Hematopoietic multipotent progenitor cell treated with erythropoietin and hydrocortisone succinate and interleukin-3 and kit ligand, for 15 days (in vitro differentiated cells): ENCODE data around the gene GAREM2.

Experiments used
- DNase-seq: peaks from one replicate; pipeline ENCODE4 v3.0.0-alpha.2; 2015; ENCODE audit warnings: low spot score

Gene GAREM2

DNA sequence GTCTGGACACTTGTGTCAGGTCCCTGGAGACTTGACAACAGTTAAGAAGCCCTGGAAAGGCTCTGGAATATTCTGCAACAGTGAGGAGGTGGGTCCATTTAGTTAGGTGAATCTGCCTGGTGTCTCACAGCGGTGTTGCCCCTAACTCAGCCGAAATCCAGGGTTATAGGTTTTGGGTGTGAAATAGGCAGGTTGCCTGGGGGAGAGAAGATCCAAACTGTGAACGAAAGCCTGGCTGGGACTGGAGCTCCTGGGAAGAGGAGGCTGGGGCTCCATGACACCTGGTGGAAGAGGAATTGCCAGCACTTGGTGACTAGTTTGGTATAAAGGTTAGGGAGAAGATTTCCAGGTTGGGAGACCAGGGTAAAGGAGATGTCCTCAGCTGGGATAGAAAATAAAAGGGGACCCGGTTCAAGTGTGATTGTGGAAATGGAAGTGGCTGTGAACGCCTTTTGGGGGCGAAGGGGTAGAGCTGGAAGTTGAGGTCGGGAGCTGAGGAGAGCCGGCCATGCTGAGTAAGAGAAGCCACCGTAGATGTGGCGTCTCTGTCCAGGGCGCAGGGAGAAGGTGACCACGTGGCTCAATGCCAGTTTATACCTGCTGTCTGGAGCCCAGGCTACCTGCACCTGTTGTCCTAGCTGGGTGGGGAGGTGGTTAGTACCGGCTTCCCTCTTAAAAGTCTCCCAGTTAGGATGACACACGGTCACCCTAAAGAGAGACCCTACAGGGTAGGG lies 3.0 kb upstream of the GAREM2 start:
- no peak for DNase-seq

DNA sequence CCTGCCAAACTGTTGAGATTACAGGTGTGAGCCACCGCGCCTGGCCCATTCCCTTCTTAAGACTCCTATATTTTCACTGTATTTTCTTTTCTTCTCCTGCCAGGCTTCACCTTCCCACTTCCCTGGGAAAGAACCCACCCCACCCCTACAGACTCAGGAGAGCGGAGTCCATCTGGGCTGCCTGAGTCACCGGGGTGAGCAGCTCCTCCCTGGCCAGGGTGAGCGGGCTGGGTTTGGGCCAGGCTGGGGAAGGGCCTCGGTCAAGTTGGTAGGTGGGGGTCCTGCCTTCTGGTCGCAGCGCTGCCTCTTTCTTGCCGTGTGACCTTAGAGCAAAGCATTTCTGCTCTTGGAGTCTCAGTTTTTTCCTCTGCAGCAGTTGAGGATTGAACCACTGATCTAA lies 2.1 kb upstream of the GAREM2 start:
- no peak for DNase-seq

DNA sequence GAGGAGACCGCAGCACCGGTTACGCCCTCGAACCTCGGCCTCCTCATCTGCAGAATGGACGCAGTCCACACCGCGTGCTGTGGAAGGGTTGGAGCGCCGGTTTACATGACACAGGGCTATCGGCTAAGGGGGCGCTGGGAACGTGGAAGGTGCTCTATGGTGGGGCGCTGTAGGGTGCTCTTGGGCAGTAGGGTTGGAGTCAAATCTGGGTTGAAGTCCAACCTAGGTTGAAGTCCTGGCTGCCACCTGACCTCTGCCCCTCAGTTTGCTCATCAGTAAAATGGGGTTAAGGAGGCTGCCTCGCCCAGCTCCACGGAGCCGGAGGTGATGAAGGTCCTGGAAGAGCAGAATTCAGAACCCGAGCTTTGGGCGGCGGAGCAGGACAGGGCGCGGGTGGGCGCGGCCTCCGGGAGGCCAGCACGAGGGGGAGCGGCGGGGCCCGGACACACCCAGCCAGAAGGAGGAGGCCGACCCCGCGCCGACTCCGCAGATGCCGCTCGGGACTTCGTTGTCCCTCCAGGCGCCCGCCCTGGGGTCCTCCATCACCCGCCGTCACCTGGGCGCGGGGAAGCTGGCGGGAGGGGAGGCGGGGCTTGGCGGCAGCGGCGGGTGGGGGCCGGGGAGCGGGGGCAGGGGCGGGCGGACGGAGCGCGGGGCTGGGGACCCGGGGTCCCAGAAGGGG lies 558 bp upstream of the GAREM2 start:
- no peak for DNase-seq

GRCh38 chr2:26173776-26174482 lies 1.0 kb downstream of the GAREM2 start:
- no peak for DNase-seq

DNA sequence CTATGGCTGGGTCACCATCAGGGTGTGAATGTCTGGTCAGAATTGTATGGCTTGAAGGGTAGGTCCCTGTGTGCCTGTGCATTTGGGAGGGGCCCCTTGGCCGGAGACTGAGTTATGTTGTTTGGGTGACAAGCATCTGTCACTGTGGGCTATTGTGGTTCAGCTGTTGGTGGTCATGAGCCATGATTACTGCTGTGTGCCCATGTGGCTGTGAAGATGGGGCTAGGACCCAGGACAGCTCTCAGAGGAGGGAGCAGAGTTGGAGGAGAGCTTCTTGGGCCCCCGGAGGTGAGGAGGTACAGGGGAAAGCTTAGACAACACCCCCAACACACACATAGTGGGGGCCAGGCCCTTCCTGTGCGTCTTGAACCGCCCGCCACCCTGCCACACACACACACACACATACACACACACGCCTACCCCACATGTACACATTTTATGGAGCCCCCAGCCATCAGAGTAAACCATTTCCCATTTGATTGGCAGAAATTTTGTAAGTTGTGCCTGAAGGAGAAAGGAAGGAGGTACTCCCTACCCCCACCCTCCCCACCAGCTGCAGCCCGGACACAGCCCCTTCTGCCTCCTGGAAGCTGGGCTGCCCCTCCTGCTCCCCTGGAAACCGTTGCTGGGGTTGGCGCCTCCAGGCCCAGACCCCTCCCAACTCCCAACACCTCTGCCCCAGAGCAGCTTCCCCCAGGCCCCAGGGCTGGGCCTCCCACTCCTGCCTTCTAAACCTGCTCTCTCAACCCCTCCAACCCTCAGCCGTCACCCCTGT lies 2.0 kb downstream of the GAREM2 start:
- no peak for DNase-seq

DNA sequence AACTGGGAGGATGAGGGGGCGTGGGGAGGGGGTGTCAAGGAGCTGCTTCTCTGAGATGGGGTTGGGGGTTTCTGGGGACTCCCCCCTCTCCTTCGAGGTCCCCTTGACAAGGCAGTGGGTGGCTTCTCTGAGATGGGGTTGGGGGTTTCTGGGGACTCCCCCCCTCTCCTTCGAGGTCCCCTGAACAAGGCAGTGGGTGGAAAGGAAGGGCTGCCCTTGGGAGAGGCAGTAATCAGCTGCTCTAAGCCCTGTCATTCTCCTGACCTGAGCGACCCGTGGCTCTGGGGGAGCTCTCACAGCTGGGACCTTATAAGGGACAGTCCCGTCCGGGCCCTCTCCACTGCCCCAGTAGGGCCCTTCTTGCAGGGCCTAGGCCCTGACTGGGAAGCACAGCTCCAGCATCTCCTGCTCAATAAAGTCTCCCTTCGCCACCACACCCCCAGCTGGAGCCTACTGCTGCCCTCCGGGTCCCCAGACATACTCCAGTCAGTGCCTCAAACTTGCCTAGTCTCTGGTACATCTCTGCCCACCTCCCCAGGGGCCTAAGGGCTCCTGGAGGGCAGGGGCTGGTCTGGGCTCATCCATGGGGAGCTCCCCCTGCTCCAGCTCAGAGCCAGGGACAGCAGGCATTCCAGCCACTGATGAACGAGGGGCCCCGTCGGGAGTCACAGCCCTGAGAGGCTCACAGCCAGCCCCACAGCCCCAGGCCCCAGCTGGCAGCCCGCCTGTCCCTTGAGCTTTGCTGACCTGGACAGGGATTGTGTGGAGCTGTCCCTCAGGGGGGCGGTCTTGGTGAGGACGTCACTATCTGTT lies 2.8 kb downstream of the GAREM2 start:
- no peak for DNase-seq

- DNase-seq = no peak
These were observed 3.4 kb downstream of the GAREM2 start for GRCh38 chr2:26176279-26176615.

DNA sequence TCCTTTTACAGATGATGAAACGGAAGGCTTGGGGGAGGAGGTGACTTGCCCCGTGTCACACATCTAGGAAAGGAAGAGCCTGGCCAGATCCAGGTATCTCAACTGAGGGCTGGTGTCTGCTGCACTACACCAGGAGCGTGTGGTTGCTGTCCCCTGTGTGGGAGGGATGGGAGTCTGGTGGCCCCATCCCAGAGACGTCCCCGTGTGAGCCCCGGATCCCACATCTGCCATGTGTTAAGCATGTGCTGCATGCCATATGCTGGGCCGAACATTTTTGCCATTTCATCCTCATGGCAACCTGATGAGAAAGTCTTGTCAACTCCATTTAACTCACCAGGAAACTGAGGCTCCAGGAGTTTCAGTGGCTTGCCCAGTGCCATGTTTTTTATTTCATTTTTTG lies 4.2 kb downstream of the GAREM2 start:
- no peak for DNase-seq

GRCh38 chr2:26178246-26178645 lies 5.4 kb downstream of the GAREM2 start:
- no peak for DNase-seq

GRCh38 chr2:26178746-26179436 lies 6.0 kb downstream of the GAREM2 start:
- no peak for DNase-seq

- no peak for DNase-seq
These were observed 6.6 kb downstream of the GAREM2 start for GRCh38 chr2:26179446-26179913.

DNA sequence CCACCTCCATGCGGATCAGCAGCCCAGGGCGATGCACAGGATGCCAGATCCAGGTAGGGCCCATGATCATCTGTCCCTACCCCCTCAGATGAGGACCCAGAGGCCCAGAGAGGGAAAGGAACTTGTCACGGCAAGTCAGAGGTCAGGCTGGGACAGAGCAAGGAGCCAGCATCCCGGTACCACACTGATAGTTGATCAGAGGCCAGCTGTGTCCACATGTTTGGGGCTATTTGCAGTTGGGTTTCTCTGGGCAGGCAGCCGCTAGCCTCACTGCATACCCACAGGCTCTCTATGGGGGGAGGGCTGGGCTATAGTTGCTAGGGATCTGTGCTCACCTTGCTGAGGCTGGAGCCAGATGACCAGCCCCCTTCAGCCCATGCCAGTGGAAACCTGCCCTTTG lies 9.6 kb downstream of the GAREM2 start:
- no peak for DNase-seq

DNA sequence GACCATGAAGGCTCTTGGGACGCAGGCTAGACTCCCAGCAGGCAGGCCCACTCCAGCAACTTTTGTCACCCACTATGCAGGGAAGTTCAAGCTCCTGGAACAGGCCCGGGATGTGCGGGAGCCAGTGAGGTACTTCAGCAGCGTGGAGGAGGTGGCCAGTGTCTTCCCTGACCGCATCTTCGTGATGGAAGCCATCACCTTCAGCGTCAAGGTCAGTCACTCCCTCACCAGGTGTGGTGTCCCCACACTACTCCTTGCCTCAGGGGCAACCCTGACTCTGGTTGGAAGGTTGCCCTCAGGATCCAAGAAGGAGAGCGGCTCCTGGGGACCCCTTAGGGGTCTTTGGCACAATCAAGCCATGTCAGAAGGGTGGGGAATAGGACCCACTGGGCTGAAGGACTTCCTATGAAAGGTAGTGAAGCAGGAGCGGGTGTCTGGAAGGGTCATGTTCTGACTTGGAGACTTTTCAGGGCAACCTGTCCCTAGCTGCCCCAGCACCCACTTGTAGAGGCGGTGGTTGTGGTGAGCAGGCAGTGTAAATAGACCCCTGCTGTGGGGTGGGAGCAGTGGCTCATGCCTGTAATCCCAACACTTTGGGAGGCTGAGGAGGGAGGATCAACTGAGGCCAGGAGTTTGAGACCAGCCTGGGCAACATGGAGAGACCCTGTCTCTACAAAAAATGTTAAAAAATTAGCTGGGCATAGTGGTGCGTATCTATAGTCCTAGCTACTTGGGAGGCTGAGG lies 10.2 kb downstream of the GAREM2 start:
- DNase-seq = no peak

DNA sequence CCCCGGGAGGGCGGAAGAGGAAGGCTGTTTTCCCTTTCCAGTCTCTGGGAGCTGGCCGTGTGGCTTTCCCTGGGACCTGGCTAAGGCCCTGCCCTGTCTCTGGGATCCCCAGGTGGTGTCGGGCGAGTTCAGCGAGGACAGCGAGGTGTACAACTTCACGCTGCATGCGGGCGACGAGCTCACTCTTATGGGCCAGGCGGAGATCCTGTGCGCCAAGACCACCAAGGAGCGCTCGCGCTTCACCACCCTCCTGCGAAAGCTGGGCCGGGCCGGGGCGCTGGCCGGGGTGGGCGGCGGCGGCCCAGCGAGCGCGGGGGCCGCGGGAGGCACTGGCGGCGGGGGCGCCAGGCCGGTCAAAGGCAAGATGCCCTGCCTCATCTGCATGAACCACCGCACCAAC lies 11.2 kb downstream of the GAREM2 start:
- DNase-seq = no peak

- peak; percentile 77 for DNase-seq
These were observed 11.8 kb downstream of the GAREM2 start for GRCh38 chr2:26184555-26185303.

- no peak for DNase-seq
These were observed 12.5 kb downstream of the GAREM2 start for GRCh38 chr2:26185304-26185928.

DNA sequence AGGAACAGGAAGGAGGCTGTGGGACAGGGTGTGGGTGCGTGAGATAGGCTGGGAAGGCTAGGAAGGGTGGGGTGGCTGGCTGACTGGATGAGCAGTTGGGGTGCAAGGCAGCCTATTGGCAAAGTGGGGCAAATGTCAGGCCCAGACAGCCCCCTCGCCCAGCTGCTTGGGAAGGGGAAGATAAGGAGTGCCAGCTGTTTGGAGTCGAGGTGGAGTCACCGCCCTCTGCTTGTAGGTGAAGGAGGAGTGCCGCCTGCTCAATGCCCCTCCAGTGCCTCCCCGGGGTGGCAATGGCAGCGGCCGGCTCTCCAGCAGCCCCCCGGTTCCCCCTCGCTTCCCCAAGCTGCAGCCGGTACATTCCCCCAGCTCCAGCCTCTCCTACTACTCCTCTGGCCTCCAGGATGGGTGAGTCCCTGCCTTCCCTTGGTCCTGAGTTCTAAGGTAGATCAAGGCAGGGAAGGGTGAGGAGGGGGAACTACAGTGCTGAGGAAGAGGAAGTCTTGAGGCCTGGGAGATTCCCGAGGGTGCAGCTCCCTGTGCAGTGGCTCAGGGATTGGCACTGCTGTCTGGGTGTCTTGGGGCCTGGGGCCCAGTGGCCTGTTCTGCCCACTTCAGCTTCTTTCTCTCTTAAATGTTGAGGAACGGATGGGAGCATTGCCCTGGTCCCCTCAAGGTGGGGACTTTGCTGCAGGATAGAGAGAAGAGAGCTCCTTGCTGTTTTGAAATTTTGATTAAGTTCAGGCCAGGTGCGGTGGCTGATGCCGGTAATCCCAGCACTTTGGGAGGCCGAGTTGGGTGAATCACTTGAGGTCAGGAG lies 13.3 kb downstream of the GAREM2 start:
- no peak for DNase-seq

DNA sequence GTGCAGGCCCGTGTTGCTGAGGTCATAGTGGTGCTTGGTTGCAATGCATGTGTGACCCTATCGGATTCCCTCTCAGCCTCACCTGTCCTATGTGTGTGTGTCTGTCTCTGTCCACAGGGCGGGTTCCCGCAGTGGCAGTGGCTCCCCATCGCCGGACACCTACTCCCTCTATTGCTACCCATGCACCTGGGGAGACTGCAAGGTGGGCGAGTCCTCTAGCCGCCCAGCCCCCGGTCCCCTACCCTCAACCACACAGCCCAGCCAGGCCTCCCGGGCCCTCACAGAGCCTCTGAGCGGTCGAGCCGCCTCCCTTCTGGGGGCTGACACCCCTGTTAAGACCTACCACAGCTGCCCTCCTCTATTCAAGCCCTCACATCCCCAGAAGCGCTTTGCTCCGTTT lies 14.2 kb downstream of the GAREM2 start:
- no peak for DNase-seq
